HG03060 (cell line): Measurements from ENCODE around the gene GALNT14.
A peak's percentile ranks its signal among the peaks of the same experiment; 100 is the strongest.

Source experiments
- ATAC-seq: cut with Tn5 transposase; IDR thresholded peaks from one replicate; pipeline ENCODE4 v1.9.1; 2021; ENCODE audit warnings: low read depth, moderate number of reproducible peaks; ENCODE audit not compliant: unreplicated experiment

GALNT14 gene

DNA sequence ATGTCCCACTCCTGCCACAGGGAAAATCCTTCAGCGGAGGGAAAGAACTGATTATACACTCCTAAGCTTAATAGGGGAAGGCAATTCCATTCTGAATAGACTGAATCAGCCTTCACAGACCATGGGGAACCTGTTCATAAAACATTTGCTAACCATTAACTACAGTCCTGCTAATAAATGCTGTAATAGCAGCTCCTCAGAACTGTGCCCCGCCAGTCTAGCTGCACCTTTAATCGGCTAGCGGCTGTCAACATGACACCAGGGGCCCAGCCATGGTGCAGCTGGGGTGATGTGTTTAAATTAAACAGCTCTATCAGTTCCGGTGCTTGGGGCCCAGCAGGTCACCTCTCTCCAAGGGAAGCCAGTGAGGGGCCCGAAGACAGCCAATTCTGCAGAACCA is 77.8 kb downstream of the GALNT14 start:
- ATAC-seq, result no peak

DNA sequence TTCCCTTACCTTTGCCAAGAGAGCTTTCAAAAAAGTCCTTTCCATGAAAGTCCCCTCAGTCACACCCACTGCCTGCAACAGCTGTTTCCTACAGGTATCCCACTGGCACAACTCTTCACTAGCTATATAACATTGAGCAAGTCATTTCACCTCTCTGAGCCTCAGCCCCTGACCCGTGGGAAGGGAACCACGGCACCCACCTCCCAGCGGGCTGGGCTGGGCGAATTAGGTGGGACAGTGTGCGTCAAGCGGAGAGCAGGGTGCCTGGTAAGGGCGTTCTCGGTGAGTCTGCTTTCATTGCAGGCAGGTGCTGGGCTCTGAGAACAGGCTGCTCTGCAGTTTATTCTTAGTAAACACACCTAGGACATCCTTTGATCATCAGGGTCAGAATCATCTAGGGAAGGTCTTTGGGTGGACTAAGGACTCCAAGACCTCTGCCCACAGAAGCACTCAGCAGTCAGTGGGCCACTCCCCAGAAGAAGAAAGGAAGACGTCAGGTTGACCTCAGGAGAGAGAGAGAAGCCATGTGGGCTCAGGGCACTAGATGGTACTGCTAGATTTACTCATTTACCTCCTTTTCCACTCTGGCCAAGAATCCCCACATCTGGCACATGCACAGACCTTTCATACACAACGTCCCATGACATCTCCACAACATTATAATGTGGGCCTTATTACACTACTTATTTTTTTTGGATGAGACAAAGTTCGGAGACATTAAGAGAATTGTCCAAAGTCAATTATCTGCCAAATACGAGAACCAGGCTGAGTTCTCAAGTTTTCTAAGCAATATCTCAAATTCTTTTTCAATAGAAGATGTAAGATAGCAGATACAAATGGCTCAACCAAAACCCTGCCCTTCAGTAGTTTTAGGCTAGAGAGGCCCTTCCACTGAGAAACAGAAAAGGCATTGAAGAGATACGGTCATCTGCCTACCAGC is 79.9 kb downstream of the GALNT14 start:
- ATAC-seq, result no peak

DNA sequence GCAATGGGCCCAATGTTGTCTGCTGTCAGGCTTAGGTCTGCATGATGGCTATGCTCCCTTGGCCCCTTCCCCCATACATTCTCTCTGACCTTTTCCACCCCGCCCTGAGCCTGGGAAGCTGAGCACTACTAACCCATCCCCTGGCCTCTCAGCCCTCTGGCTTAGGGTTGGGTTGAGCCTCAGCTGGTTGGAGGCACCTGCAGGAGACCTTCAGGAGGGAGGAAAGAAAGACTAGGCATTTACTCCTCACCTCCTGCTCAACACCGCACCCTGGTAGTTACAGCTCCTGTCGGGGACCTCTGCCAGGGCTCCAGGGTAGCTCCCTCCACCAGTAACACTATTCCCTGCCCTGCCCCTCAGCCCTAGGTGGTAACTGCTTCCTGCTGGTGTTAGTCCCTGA is 80.5 kb downstream of the GALNT14 start:
- ATAC-seq, result no peak

DNA sequence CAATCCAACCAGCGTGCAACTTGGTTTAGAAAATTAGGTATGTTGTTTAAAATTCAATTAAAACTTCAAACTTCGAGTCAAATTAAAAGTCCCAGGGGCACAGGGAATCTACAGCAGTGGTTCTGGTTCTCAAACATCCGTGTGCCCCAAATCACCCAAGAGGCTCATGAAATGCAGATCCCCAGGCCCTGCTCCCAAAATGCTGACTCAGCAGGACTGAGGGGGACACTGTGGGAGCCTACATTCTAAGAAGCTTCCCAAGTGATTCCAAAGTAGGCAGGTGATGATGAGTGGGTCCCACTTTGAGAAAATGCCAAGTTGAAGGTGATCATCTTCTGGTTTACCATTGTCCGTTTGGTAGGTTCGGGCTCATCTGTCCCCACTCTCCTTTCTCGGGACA is 82.3 kb downstream of the GALNT14 start:
- no peak for ATAC-seq

DNA sequence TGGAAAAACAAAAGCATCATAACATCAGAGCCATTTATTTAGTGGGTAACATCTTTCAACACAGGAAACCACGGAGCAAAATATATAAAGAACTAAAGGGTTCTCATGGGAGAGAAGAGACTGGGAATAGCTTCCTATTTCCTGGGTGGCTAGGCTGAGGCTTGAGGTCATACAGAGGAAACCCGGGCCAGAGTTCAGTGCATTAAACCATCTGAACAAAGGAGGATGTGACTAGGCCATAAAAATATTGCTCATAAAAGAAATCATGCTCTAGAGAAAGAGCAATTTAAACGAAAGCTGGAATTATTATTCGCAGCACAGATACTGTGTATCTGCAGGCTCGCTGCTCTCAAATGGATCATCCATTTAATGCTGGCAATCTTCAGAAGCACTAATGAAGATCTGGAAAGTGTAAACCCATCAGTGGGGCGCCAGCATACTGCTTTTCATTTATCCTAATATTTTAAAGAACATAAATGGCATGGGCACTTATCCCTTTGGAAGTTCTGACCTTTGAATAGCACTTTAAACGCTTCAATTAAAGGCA is 83.3 kb downstream of the GALNT14 start:
- no peak for ATAC-seq

DNA sequence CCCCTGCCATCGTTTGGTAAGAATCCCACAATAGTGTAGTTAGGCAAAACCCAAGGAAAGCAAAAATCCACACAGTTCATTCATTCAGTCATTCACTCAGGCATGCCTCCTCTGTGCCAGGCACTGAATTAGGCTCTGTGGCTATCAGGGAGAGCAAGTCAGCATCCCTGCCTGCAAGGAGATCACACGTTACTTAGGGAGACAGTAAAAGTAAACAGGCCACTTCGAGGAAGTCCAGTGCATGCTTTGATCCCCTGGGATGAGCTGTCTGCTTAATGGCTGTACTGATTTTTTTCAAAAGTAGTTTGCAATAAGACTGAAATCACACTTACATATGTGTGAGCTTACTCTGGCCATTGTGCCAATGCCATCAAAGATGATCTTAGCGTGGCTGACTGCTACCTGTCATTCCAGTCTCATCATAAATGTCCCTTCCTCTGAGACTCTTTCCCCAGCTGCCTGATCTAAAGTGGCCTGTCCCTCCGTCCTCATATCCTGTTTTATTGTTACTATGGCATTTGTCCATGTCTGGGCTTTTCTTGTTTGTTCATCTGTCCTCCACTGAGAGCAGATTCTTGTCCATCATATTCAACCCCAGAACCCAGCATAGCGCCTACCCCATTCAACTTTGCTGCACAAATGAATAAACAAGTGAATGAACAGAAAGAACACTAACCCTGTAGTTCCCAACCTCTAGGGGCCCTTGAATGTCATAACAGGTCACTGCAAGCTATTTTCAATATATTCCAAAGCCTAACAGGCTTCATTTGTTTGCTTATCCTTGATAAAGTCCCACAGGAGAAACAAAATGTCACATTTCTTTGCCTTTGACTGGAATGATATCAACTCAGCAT is 84.1 kb downstream of the GALNT14 start:
- no peak for ATAC-seq

DNA sequence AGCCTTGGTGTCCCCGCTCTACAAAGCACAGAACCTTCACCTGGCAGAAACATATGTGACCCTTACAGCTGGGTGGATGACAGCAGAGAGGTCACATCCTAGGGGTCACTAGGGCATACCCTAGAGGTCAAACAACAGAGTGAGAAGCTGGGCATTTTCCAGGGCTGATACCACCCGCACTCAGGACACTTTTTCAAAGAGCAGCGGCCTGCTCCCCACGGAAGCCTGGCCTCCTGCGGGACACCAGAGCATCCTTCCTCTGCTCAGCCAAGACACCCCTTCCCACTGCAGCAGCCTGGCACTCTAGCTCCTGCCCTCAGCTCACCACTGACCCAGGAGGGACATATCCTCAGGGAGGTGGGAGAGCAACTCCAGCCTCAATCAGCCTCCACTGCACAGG is 86.0 kb downstream of the GALNT14 start:
- ATAC-seq, result no peak

DNA sequence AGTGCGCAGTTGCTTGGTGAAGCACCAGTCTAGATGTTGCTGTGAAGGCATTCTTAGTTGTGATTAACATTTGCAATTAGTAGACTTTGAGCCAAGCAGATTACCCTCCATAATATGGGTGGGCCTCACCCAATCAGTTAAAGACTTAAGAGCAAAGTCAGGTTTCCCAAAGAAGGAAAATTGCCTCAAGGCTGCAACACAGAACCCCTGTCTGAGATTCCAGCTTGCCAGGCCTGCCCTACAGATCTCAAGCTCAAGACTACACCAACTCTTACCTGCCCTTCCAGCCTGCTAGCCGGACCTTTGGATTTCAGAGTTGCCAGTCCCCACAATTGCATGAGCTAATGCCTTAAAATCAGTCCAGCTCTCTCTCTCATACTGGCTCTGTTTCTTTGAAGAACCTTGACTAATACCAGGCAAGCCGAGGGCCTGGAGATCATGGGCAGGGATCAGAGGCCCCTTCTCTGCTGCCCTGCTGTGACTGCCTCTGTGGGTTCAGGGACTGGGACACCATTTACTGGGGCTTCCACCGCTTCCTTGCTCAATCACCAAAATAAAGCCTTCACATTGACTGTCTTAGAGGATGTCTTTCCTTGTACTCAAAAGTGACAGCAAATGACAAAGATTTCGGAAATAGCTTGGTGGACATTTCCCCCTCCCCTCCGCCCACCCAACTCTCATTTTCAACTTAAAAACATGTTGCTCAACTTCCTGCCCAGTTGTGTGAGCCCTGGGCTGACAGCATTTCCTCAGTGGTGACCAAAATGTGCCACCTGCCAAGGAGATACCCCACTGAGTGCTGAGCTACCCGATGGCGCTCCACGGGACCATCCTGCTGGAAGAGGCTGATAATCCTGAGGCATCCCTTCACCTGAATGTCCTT is 86.7 kb downstream of the GALNT14 start:
- no peak for ATAC-seq

DNA sequence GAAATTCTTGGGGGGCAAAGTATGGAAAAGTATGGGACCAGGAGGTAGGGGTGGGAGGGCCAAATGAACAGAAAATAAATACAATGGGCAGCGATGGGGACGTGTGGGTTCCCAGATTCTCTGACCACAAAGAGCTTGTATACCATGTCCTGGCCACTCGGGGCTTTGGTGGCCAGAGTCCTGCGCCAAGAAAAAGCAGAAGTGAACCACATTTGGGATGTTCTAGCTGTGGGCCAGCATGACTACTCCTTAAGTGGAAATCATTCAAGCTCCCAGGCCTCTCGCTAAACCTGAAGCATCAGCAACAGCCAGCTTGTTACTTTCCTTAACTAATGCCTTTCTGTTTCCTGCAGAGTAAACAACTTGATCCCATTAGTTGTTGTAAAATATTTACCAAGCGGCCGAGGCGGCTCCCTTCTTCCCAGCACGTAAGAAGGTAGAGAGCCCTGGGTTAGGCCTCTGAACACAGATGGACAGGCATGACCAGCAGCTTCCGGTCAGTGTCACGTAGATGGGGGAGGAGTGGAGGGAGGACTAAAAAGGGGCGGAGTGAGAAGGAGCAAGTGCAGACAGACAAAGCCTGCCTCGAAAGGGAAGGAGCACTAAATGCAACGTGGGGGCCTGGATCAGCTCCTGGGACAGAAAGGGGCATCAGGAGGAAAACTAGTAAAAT is 88.2 kb downstream of the GALNT14 start:
- no peak for ATAC-seq

DNA sequence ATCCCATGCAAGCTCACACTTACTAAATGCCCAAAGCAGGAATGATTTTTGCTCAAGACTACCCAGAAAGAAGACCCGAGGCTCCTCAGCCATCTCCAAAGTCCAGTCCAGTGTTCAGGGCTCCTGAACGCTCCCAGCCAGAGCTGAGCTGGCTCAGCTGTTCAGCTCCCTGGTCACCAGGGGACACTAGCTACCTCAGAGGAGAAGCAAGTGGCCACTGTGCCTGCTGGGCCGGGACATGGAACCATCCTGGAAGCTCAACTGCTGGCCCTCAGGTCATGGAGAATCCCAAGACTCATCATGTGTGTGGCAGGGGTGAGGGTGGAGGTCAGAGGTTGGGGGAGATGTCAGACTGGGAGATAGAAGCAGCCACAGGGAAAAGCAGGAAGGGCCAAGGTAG is 89.0 kb downstream of the GALNT14 start:
- no peak for ATAC-seq

DNA sequence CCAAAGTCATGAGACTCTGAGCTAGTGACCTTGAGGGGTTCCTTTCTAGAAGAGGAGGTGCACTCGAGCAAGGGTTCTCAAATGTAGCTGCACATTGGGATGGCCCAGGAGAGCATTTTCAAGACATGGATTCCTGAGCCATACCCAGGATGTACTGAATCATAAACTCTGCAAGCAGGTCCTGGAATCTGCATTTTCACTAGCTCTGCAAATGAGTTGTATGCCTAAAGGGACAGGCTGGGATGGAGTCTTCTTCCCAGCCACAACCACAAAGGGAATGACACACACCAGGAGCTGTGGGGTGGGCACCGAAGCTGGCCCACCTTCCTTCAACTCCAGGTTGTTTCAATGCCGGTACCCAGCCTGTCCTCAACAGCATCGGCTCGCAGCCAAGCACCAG is 90.6 kb downstream of the GALNT14 start:
- no peak for ATAC-seq

DNA sequence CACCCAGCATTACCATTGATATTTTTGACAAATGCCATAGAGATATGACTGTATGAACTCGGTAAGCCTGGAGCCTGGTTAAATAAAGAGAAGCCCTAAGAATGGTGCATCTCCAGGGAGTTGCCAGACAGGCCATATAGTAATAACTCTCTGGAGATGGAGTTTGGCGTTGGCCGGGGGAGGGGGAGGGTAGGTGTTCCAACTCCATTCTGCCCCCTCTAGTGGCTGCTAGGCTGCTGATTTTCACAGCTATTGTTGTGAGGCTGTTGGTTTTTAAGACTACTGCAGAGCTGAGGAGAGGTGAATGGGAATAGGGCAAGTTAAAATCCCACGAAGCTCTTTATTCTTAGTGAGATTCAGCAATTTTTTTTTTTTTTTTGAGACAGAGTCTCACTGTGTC is 99.9 kb downstream of the GALNT14 start:
- no peak for ATAC-seq

DNA sequence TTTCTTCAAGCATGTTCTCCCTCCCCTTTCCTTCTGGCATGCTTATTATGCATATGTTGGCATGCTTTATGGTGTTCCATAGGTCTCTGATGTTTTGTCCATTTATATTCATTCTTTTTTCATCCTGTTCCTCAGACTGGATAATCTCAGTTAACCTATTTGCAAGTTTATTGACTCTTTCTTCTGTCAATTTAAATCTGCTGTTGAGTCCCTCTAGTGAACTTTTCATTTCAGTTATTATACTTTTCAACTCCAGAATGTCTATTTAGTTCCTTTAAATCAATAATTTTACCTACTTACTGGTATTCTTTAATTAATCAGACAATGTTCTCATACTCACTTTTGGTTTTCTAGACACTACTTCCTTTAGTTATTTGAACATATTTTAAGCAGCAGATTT is 101.2 kb downstream of the GALNT14 start:
- ATAC-seq, result no peak

DNA sequence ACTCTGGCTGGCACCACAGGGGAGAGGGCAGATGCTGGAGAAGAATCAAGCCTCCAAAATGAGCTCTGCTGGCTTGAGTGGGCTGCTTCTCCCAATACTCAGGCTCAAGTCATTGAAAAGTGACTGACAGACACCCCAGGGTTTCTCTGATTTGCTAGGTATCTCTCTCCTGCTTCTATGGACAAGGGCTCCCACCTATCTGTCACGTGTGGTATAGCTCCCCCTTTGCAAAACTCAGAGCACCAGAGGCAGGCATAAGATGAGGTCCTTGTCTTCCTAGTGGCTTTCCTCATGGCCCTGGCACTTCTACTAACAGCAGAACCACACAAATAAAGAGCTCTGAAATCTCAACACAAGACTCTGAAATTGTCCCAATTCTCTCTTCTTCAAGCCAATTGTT is 105.2 kb downstream of the GALNT14 start:
- ATAC-seq, result no peak

DNA sequence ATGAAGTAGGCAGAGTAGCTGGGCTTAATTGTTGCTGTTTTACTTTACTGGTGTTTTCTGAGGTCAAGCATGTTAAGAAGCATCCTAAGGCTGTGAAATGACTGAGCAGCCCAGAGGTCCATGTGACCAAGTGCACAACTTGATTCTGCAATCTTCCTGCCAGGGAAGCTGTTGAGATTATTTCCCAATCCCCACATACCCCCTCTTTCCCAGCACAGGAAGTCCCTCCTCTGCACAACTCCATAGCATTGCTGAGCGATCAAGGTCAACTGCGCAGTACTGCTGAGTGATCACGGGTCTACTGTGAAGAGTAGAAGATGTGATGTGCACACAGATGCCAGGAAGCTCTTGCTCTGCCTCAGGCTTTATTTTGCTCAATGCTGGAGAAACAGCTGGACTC is 105.8 kb downstream of the GALNT14 start:
- ATAC-seq, result no peak

DNA sequence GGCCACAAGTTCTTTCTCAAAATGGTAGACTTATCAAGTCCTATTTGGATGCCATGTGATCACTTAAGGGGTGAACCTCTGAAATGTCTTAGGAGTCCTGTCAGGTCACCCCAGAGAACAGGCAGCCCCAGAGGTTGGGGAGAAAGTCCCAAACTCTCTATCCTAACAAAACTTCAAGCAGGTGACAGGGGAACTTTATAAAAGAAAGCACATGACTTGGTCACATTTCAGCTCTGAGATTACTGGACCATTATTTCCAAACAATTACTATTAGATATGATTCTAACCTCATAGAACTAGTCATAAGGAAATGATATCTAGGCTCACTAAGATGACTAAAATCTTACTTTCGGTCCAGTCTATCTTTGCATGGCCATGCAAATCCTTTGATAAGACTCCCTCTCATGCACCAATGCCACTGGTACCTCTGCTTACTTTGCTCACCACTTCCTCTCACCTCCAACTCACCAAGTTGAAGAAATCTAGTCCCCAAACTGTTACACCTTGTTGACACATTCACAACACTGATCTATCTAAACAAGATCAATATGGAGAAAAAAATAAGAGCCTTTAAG is 107.0 kb downstream of the GALNT14 start:
- ATAC-seq, result peak; percentile 93

DNA sequence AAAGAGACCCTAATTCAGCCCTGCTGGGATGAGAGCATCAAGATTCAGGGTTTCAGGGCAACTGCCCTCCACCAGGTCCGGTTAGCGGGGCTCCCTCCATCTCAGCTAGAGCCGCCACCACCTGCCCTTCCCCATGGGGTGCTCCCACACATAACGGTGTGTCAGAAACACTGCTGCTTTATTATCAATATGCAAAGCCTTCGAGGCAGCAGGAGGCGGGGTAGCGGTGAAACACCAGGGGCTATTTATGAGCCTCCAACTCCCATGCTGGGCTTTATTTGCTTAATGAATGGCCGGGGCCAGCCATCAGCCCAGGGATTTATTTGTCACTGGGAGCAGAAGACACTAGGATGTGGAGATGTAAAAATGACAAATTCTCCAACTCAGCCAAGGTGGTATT is 109.8 kb downstream of the GALNT14 start:
- ATAC-seq, result no peak

DNA sequence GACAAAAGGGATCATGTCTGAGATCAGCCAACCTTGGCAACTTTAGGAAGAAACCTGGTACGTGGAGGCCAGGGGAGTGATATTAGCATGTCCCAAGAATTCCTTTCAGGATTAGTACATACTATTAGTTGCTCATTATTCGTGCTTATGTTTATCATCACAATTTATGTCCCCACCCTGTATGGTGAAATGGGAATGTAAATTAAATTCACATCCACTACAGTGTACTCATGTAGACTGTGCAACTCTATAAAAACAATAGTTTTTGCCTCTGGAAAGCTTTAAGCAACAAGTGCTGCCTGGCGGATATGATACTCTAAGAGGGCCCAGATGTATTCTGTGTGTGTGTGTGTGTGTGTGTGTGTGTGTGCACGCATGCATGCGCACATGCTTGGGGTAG is 110.7 kb downstream of the GALNT14 start:
- ATAC-seq, result no peak

DNA sequence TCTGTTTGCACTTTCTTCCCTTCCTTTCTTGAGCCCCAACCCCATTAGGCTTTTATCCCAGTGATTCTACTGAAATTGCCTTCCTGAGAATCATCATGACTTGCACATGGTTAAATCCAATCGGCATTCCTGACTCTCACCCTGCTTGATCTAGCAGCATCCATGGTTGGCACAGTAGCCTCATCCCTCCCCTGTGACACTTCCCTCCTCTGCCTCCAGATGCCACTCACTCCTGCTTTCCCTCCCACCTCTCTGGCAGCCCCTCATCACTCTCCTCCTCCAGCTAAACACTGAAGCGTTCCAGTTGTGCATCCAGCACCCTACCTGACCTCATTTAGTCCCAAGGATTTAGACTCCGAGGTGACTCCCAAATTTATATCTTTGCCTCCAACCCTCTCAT is 114.7 kb downstream of the GALNT14 start:
- no peak for ATAC-seq

DNA sequence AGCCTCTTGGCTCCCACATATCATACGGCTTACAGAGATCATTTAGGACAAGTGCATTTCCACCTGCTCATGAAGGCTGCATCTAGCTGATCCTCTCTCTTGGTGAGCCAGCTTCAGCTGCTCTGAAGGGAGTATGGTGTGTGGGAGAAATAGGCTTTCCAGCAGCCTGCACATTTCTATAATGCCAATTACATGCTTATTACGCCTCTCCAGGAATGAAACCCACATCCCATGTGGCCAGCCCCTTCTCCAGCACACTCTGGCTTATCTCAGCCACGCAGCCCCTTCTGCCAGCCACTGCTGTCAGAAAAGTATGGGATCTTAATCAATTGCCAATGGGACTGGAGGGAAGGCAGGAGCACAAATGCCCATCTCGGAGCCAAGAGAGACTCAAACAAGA is 117.5 kb downstream of the GALNT14 start:
- no peak for ATAC-seq
